Tibial nerve (tissue), 3 donors: ENCODE results near the gene LONRF3.

Source experiments
- POLR2A ChIP-seq, 2 donors: fragments of 450-650 bp; IDR thresholded peaks; one replicate each; pipeline ENCODE4 v1.6.1; 2017; ENCODE audit warnings: antibody characterized with exemption in 2 of 2, mild to moderate bottlenecking in 2 of 2, moderate library complexity in 2 of 2
- TF ChIP-seq, protein P1 (sequence below), 5 experiments: fragments of 200-600 bp in 3 of 5; fragments of 450-650 bp in 2 of 5; sonication (generic) in 3 of 5; IDR thresholded peaks; one replicate each; pipeline ENCODE4 v1.5.1; 2016 to 2019; ENCODE audit warnings: antibody characterized with exemption in 5 of 5, mild to moderate bottlenecking in 3 of 5, moderate library complexity in 2 of 5

DNA sequence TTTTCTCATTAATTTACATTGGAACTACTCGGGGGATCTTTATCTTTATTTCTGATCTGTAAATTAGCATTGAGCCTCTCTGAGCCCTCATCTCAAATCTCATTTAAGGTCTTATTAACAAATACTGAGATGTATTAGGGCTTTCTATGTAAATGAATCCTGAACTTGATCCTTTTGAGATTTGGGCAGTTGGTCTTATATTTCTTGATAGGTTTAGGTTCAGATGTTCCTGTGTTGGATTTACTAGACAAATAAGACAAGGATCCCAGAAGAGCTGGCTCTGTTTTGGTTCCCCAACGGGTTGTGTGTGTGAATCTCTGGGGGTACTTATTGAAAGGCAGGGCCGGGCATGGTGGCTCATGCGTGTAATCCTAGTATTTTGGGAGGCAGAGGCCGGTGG lies 36.1 kb downstream of the LONRF3 start:
- TF ChIP-seq, protein P1, sequence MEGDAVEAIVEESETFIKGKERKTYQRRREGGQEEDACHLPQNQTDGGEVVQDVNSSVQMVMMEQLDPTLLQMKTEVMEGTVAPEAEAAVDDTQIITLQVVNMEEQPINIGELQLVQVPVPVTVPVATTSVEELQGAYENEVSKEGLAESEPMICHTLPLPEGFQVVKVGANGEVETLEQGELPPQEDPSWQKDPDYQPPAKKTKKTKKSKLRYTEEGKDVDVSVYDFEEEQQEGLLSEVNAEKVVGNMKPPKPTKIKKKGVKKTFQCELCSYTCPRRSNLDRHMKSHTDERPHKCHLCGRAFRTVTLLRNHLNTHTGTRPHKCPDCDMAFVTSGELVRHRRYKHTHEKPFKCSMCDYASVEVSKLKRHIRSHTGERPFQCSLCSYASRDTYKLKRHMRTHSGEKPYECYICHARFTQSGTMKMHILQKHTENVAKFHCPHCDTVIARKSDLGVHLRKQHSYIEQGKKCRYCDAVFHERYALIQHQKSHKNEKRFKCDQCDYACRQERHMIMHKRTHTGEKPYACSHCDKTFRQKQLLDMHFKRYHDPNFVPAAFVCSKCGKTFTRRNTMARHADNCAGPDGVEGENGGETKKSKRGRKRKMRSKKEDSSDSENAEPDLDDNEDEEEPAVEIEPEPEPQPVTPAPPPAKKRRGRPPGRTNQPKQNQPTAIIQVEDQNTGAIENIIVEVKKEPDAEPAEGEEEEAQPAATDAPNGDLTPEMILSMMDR (IDR thresholded peaks at IDR 0.05) = no peak
- no peak for TF ChIP-seq POLR2A (IDR thresholded peaks at IDR 0.05)
